ENCODE data around the gene UBE2D1.
"Not testable (repeated sequence)": the region's sequence is repeated elsewhere in the genome, so short reads cannot be mapped to it uniquely, and the experiment has no call there.

The UBE2D1 gene

DNA sequence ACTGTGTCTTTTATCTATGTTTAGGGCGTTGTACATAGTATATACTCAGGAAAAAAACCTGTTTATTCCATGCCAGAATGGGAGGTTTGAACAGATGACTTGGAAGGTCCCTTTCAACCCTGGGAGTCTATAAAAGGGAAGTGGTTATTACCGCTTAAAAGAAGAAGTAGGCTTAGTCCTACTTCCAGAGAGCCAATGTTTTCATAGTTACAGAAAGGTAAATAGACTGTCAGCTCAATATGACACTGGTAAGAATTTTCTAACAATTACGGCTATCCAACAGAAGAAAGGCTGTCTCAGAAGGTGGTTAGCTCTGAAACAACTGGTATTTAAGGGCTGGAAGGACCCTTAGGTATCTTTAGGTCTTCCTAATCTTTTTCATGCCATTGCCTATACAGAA is 49.3 kb downstream of the UBE2D1 start:
- DNase-seq (ENCODE audit: low read depth in 2 of 2): no peak

DNA sequence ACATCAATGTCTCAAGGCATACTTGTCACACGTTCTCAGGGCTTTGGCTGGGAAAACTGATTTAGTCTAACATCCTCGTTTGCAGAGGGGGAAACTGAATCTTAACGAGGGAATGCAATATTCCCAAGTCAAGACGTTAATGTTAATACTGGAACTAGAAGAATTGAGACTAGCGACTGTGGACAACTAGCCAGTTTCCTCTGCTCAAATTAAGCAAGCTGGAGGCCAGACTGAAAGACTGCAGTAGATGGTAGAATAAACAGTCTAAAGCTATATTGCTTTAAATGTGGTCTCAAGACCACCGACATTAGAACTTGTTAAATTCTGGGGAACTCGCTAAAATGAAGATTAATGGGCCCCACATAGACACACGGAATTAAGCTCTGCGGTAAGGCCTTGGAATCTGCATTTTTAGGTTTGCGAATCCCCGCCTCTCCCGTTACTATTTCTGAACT is 49.8 kb downstream of the UBE2D1 start:
- no peak for DNase-seq (ENCODE audit: low read depth in 2 of 2)

GRCh38 chr10:58384999-58385783 is 50.4 kb downstream of the UBE2D1 start, which contains the start of gene TFAM:
TFAM (plus strand) TSS chr10:58385410; CDS start chr10:58385548, 138 bp downstream.
- peak; percentile 86 to 97 for DNase-seq (ENCODE audit: low read depth in 2 of 2)

- DNase-seq (ENCODE audit: low read depth in 2 of 2): no peak
Measured at GRCh38 chr10:58385784-58386112, 50.9 kb downstream of the UBE2D1 start.

- no peak for DNase-seq (ENCODE audit: low read depth in 2 of 2)
Measured at GRCh38 chr10:58389024-58389423, 54.2 kb downstream of the UBE2D1 start.

DNA sequence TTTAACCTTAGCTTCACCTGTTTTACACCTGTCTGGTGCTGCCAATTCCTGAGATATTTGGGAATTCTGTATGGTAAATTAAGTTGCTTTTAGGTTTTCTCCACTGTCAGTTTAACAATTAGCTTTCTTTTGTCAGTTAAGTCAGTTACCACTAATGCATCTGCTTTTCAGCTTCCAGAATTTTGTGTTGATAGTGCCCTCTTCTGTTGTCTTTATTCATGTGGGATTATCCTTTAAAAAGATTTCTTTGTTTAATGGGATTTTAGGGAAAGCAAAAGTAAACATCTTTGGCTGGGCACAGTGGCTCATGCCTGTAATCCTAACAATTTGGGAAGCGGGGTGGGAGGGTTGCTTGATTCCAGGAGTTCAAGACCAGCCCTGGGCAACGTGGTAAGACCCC is 58.5 kb downstream of the UBE2D1 start:
- no peak for DNase-seq (ENCODE audit: low read depth in 2 of 2)

DNA sequence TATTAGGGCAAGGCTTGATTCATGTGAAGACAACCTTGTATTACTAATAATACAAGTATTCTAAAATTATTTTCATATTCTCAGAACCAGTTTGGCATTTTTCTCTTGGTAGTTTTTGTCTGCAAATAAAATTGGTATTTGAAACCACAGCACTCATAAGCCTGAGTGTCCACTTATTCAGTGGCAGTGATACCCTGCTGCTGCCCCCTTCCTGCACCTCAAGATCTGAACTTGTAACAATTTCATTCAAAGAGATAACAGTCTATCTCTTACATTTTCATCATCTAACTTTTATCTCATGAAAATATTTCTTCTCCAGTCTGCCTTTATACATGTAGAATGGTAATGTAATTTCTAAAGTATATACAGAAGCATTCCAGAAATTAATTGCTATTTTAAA is 59.7 kb downstream of the UBE2D1 start:
- DNase-seq (ENCODE audit: low read depth in 2 of 2): no peak

DNA sequence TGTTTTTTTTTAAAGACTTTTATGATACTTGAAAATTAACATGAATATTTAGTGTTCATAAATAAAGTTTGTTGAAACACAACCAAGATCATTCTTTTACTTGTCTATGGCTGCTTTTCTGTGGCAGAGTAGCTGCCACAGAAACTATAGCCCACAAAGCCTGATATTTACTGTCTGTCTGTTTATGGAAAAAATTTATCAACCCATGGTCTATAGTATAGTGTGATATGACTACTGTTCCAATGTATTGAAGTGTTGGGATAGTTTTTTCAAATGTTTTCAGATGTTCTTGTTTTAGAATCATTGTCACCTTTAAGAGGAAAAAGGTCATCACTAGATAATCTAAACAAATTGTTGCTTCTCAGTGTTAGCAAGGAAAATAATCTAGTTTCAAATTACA is 61.3 kb downstream of the UBE2D1 start:
- no peak for DNase-seq (ENCODE audit: low read depth in 2 of 2)

DNA sequence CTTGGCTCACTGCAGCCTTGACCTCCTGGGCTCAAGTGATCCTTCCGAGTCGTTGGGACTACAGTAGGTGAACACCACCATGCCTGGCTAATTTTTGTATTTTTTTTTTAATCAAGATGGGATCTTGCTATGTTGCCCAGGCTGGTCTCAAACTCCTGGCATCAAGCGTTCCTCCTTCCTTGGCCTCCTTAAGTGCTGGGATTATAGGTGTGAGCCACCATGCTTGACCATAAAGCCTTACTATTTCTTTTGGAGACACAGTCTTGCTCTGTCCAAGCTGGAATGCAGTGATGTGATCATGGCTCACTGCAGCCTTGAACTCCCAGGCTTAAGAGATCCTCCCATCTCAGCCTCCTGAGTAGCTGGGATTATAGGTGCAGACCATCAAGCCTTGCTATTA is 63.0 kb downstream of the UBE2D1 start:
- DNase-seq (ENCODE audit: low read depth in 2 of 2): no peak

GRCh38 chr10:58399410-58399809 is 64.6 kb downstream of the UBE2D1 start:
- DNase-seq (ENCODE audit: low read depth in 2 of 2): no peak

DNA sequence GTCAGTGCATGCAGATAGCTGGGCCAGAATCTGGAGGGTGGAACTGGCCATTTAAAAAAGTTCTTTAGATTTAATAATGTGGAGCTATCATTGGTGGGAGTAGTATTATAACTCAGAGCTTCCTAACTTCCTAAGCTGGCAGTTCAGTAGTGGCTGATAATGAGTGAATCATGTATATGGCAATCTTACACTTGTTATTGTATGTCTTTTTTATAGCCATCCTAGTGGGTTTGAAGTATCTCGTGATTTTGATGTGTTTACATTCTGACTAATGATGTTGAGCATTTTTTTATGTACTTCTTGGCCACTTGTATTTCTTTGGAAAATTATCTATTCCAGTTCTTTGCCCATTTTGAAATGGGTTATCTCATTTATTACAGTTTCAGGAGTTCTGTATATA is 65.8 kb downstream of the UBE2D1 start:
- no peak for DNase-seq (ENCODE audit: low read depth in 2 of 2)

DNA sequence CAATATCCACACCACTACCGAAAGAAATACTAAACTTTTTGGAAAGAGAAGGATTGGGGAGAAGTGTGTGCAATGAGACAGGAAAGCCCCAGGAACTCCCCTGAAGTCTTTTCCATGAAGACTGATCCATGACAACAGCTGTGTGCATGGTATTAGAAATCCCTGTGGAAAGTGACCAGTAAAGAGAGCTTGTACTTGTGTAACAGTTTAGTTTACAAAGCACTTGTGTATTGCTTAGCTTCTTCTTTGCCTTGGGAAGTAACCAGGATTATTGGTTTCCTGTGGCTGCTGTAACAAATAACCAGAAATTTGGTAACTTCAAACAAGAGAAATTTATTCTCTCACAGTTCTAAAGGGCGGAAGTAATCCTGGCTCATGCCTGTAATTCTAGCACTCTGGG is 69.2 kb downstream of the UBE2D1 start:
- DNase-seq (ENCODE audit: low read depth in 2 of 2): no peak

DNA sequence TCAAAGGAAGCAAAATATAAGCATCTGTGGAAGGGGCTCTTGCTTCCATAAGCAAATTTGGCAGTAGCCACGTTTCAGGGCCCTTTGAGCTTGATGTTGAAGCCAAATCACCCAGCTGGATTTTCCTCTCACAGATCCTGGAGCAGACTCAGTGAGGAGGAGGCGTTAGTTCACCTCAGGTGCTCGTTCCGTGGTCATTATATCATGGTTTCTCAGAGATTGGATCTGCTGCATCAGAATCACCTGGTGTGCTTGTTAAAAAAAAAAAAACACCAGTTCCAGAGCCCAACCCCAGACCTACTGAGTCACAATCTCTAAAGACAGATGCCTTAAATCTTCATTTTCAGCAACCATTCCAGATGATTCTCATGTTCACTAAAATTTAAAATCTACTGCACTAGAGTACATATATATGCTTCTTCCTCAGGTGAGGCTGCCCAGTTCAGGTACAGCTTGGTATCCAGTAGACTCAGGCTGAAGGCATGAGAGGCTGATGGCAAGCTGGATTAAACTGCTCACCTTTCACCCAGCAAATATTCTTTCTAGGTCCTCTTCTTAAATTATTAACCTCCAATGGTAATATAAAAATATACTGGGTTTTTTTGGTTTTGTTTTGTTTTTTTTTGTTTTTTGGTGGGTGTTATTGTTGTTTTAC is 75.3 kb downstream of the UBE2D1 start:
- DNase-seq (ENCODE audit: low read depth in 2 of 2): no peak

DNA sequence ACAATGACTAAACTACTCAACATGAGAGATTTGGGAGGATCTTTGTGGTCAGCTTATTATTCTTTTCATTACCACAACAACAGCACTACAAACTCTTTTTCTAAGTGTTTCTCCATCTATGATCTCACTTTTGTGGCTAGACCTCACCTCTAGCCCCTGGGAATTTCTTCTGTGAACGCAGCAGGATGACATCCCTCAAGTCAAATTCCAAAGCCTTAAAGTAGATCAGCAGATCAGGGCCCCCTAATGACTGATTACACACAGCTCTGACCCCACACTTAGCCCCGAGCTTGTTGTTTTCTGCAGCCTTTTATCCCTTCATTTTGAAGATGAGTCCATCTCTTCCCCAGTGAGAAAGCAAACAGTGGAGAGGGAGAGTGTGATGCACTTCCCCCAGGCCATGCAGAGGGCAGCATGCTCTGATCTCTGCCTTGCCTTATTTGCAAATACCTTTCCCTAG is 77.7 kb downstream of the UBE2D1 start:
- DNase-seq (ENCODE audit: low read depth in 2 of 2): no peak

DNA sequence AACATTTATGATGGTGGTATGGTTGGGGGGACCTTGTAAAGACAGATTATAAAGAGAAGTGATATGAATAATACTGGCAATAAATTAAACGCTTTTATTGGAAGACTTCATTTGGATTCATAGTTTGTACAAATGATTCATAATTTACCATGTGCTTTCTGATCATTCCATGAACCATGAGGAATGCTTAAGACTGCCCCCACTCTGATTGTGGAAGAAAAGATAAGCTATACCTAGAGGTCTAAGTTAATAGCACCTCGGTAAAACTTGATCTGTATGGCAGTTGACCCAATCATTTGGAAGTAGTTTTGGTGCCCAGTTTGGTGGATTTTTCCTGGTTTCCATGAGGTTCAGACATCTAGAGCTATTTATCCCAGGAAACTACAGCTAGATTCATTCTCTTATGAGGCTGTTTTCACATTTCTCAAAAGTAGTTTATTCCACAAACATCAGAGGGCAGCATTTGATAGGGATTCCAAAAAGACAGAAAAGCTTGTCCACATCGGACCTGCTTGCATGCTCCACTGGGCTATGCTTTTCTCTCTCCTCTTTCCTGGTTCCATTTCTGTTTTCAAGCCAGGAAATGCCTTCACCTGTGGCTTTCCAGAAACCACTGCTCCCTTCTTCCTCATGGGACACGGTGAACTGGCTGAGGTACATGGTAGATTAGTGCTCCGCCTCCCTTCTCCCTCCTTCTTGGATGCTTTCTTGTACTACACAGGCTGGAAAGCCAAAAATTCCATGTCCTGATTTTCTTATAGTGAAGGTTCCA is 79.7 kb downstream of the UBE2D1 start:
- DNase-seq (ENCODE audit: low read depth in 2 of 2): no peak

GRCh38 chr10:58415757-58416156 is 81.0 kb downstream of the UBE2D1 start:
- no peak for DNase-seq (ENCODE audit: low read depth in 2 of 2)

GRCh38 chr10:58417902-58418301 is 83.1 kb downstream of the UBE2D1 start:
- not testable (repeated sequence) for DNase-seq (ENCODE audit: low read depth in 2 of 2)
